HCEC 1CT (cell line): ENCODE data around the gene BBS2.
A peak's percentile ranks its signal among the peaks of the same experiment; 100 is the strongest.
"Not testable (repeated sequence)": the region's sequence is repeated elsewhere in the genome, so short reads cannot be mapped to it uniquely, and the experiment has no call there.

Experiments used
- DNase-seq: peaks from one replicate; pipeline ENCODE4 v3.0.0-alpha.2; 2017

BBS2 gene

DNA sequence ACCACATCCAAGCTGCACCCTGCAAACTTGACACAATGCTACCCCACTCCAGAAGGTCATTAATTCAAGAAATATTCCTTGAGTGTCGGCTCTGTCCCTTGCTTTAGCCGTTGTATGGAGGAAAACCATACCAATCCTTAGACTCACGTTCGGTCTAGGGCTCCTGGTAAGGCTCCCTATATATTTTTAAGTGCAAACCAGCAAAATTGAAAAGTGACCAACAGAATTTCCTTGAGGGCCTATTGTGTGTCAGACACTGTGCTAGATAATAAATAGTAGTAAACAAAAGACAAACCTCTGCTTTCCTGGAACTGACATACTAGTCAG is 390 bp upstream of the BBS2 start:
- no peak for DNase-seq

DNA sequence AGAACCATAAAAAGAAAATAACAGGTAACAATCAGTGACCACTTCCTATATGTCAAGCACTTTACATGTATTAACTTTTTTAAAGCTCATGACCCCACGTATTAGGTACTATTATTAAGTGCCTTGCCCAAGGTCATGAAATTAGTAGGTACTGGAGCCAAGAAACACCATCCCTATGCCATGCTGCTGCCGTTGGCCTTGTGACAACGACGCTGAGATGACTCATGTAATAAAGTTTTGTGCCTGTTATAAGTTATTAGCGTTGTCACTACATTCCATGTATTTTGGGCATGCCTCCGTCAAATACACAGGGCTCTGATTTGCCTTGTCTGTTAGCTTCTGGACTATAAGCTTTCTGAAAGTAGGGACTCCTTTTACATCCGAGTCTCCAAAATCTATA is 1.4 kb downstream of the BBS2 start:
- no peak for DNase-seq

GRCh38 chr16:56517206-56517605 is 2.6 kb downstream of the BBS2 start:
- DNase-seq: no peak

GRCh38 chr16:56515665-56516064 is 4.2 kb downstream of the BBS2 start:
- DNase-seq: no peak

DNA sequence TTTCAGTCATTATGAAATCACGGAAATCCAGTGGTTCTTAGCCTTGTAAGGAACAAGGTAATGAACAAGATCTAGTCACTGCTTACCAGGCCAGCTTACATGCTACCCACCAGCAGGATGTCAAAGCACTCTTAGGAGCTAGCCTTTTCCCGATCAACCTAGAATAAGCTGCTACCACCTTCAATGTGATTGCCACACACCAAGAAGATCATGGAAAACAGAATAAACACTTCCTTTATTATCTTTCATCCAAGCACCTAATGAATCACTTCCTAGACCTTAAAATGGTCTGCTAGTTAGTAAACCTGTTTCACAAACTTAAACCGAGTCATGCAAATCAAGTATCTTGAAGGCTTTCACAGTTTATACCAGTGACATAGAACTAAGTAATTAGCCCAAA is 5.0 kb downstream of the BBS2 start:
- DNase-seq: no peak

DNA sequence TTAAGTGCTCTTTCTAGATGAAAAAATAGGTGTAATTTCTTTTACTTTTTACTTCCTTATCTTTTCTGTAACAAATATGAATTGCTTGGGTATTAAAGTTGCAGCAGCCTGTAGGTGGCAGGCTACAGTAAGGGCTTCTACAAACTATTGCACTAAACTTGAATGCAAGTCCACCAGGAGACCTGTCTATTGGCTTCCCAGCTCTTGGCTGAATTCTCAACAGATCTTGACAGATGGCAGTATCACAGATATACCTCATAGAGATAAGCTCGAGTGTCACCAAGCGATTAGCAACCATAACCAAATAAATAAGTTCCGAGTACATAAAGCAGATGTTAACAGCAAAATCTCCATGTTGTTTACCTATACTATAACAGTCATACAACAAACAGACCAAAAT is 5.9 kb downstream of the BBS2 start:
- DNase-seq: peak; percentile 69

DNA sequence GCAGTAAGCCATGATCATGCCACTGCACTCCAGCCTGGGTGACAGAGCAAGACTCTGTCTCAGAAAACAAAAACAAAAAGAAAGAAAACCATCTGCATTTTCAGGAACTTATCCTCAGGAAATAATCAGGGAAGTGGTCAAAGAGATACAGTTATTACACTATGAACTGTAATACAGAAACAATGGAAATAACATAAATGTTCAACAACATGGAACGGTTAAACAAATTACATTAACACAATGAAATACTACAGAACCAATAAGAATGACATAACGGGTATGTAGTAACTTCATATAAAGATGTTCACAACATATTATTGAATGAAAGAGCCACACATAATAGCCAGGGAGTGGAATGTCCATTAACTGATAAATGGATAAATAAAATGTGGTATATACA is 6.7 kb downstream of the BBS2 start:
- DNase-seq: no peak

DNA sequence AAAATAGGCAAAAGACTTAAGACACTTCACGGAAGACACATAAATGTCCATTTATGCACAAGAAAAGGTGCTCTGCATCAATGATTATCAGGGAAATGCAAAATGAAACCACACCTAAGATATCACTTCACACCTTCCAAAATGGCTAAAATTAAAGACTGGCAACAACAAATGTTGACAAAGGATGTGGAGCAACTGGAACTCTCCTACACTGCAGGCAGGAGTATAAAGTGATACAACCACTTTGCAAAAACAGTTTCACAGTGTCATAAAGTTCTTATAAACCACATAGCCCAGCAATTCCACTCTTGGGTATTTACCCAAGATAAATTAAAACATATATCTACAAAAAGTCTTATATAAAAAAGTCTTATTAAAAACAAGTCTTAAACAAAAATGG is 7.8 kb downstream of the BBS2 start:
- DNase-seq: no peak

- DNase-seq: no peak
Measured at GRCh38 chr16:56510544-56510943, 9.3 kb downstream of the BBS2 start.

- DNase-seq: peak; percentile 11
Measured at GRCh38 chr16:56506941-56507340, 12.9 kb downstream of the BBS2 start.

- no peak for DNase-seq
Measured at GRCh38 chr16:56505181-56505580, 14.6 kb downstream of the BBS2 start.

DNA sequence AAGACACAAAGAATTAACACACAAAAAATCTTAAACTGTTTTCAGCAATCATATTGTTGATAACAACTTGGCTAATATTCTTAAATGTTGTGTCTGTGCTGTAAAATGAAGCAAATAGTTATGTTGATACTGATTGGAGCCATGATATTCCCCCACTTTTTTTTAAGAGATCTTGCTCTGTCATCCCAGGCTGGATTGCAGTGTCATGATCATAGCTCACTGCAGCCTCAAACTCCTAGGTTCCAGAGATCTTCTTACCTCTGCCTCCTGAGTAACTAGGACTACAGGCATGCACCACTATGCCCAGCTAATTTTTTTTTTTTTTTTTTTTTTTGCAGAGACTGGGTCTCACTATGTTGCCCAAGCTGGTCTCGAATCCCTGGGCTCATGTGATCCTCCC is 26.0 kb downstream of the BBS2 start:
- DNase-seq: no peak

GRCh38 chr16:56493126-56493525 is 26.7 kb downstream of the BBS2 start:
- DNase-seq: no peak

GRCh38 chr16:56491657-56492261 is 28.1 kb downstream of the BBS2 start:
- no peak for DNase-seq

DNA sequence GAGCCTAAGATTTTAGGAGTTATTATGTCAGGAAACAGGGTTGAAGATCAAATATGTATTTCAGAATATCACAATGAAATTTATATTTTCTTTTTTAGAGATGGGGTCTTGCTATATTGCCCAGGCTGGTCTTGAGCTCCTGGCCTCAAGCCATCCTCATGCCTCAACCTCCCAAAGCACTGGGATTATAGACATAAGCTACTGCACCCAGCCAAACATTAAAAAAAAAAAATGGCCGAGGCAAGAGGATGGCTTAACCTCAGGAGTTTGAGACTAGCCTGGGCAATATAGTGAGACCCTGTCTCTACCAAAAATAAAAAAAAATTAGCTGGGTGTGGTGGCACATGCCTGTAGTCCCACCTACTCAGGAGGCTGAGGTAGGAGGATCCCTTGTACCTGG is 31.0 kb downstream of the BBS2 start:
- not testable (repeated sequence) for DNase-seq

GRCh38 chr16:56488035-56488434 is 31.8 kb downstream of the BBS2 start:
- DNase-seq: no peak

DNA sequence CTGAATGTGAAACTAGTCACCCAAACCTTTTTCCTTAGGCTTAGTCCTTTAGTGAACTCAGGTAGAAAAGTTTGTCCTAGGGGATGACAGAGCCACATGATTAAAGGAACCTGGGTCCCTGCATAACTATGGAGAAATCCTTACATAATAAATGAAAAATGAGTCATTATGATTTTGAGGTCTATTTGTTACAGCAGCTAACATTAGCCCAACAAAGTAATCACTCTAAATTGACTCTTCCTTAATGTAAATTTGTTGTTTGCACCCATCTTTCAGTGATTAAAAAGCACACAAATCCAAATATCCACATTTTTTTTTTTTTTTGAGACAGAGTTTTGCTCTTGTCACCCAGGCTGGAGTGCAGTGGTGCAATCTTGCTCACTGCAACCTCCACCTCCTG is 36.4 kb downstream of the BBS2 start:
- DNase-seq: no peak

GRCh38 chr16:56482683-56483236 is 37.1 kb downstream of the BBS2 start:
- DNase-seq: no peak

DNA sequence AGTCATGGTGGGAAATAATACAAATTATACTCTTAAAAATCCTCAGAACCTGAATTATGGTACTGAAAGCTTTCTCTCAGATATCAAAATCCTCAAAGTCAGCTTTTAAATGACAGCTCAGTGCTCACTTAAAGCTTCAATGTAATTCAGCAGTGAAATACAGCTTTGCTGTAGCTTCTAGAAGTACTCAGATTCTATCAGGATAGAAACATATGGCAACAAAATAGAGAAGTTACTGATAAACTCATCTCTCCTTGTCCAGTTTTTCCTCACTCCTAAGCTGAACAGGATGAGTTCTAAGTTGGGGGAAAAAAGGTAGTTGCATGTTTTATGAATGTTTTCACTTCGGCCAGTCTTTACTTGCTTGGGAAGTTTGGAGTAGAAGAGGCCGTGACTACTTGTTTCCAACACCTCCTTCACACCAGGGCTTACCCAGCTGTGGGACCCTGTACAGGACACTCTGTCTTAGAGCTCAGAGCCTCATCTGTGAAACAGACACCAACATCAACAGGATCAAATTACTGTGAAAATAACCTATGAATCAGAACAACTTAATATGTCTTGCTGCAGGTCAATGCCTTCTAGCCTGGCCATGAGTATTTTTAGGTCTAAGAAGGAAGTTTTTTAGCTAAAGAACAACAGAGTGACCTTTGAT is 38.2 kb downstream of the BBS2 start:
- DNase-seq: peak; percentile 10

GRCh38 chr16:56480776-56481467 is 38.9 kb downstream of the BBS2 start:
- DNase-seq: no peak

DNA sequence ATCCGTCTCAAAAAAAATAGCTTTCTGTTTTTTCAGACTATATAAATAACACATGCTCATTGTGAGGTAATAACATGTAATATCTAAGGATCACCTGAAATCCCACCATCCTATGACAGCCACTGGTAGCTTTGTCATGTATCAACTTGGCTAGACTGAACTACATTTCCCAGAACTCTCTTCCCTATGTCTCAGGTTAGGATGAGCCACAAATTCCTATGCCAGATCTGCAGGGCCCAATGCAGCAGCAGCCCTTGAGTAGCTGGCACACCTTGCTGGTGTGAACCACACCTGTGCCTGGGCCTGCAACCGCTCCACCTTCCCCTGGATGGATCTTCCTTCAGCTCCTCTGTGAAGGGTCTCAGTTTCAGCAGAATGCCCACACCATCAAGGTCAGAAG is 40.4 kb downstream of the BBS2 start:
- no peak for DNase-seq

DNA sequence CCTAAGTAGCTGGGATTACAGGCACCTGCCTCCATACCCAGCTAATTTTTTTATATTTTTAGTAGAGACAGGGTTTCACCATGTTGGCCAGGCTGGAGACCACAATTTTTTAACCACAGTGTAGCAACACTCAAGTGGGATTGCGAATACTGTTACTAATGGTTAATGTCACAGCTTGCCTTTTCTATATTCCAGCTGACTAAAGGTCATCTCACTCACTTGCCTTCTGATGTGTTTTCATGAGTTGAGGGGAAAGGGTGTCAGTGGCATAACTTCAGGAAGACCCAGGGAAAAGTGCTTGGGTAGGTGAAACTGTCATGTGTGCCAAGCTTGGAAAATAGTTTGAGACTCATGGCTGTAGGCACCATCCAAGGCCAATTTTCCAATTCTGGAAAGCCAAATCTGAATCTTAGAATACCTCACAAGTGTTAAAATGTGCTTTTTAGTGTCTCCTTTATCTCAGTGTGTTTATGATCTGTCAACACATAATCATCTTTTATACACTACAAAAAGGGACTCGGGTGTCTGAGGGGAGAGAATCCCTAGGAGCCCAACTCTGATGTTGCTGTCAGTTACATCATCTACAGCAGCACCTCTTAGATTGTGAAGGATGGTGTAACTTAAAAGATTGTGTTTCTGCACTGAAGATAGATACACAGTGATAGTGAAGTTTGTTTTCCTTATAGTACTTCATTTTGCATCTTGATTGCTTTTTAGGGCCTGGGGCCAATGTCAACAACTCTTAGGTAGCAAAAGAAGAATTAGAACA is 41.4 kb downstream of the BBS2 start:
- DNase-seq: no peak

DNA sequence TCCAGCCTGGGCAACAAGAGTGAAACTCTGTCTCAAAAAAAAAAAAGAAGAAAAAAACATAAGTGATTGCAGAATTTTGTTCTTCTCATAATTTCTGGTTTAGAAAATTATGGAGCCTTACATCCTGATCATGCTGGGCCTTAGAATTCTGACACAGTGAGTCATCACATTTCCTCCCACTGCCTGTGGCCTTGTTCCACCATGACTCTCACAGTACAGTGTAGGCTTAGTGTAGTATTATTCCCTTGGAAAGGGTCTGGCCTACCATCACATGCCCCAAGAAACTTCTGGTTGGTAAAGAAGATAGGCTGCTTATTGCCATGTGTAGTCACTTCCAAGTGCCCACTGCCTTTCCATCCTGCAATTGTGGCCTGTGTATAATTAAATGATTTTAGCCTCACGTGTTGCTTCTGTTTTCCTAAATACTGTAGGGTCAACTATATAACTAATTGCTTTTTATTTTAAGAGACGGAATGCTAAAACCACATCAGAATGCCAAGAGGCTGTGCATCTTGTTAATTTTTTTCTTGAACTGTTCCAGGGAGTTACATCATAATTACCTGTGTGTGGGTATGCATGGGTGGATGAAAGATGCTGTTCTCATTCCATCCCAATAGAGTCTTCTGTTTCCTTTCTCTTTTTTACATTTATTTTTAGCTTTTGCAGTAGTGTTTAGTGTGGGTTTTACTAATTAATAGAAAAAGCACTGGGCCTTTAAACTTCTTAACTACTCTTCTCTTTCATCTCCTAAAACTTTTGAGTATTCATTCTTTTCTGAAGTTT is 42.5 kb downstream of the BBS2 start:
- DNase-seq: peak; percentile 85
